Peyer's patch (tissue), 4 donors: ENCODE data around the gene CELSR2. TPM values are rescaled to one million over a fixed set of nuclear protein-coding genes. Genes with fewer than 3 reads are reported as not detected.
A peak's percentile ranks its signal among the peaks of the same experiment; 100 is the strongest.

ENCODE experiments used
- DNase-seq, 3 donors: peaks; one replicate each; pipeline ENCODE4 v3.0.0-alpha.2; 2017 to 2019
- H3K27ac ChIP-seq, 4 donors: fragments of 200-600 bp; sonication (generic); one replicate each; pipeline ENCODE4 v1.5.1; 2016 to 2019
- H3K27me3 ChIP-seq, 2 donors: fragments of 200-600 bp; sonication (generic); one replicate each; pipeline ENCODE4 v1.5.1; 2019
- H3K36me3 ChIP-seq, 3 donors: fragments of 200-600 bp; sonication (generic); one replicate each; pipeline ENCODE4 v1.5.1; 2016 to 2019
- H3K4me1 ChIP-seq, 4 donors: fragments of 200-600 bp; sonication (generic); one replicate each; pipeline ENCODE4 v1.5.1; 2016 to 2019
- H3K4me3 ChIP-seq, 4 donors: fragments of 200-600 bp; sonication (generic); 1 replicate in 3 of 4; 2 replicates in 1 of 4; pipeline ENCODE4 v1.5.1; 2016 to 2019; ENCODE audit warnings: mild to moderate bottlenecking in 1 of 4
- H3K9me3 ChIP-seq, 4 donors: fragments of 200-600 bp; sonication (generic); one replicate each; pipeline ENCODE4 v1.5.1; 2016 to 2019; ENCODE audit warnings: mild to moderate bottlenecking in 1 of 4
- CTCF ChIP-seq, 6 experiments: fragments of 450-650 bp in 4 of 6; fragments of 200-600 bp in 2 of 6; sonication (generic) in 1 of 6; IDR thresholded peaks; one replicate each; pipeline ENCODE4 v1.5.1; 2017 to 2019; ENCODE audit warnings: antibody characterized with exemption in 6 of 6, mild to moderate bottlenecking in 3 of 6, moderate library complexity in 1 of 6
- POLR2A ChIP-seq, 2 donors: fragments of 450-650 bp; IDR thresholded peaks; one replicate each; pipeline ENCODE4 v1.5.1; 2017; ENCODE audit warnings: antibody characterized with exemption in 2 of 2, mild to moderate bottlenecking in 2 of 2, moderate library complexity in 2 of 2
- total RNA-seq, 4 donors: library from RNA; depleted of rRNA; stranded (reverse); fragments of >200 nt; gene quantifications; one replicate each; pipeline ENCODE4 v1.1.0, GENCODE V29; 2016

The CELSR2 gene
- total RNA-seq, 4 donors from 2014 or later: 2.6 to 6.4 (median 4.6) TPM

GRCh38 chr1:109243860-109244552 lies 5.3 kb upstream of the CELSR2 start:
- TF ChIP-seq CTCF (IDR thresholded peaks at IDR 0.05) (no peak), POLR2A (IDR thresholded peaks at IDR 0.05) (no peak)
- Histone ChIP-seq H3K9me3 (no peaks in the 10 kb centered on the region), H3K4me3 (no peak overlapping the region), H3K4me1 (peaks cover 0 to 15% (median 0%) of the 10 kb centered on the region in 4 donors), H3K27ac (no peak overlapping the region), H3K36me3 (peaks cover 0 to 4% (median 0%) of the 10 kb centered on the region in 3 donors), H3K27me3 (no peaks in the 10 kb centered on the region)
- peak in 1 of 3 donors; percentile 7 for DNase-seq

- Histone ChIP-seq H3K4me1 (peaks cover 0 to 20% (median 8%) of the 10 kb centered on the region in 4 donors), H3K9me3 (no peaks in the 10 kb centered on the region), H3K4me3 (no peak overlapping the region), H3K36me3 (no peaks in the 10 kb centered on the region), H3K27me3 (no peaks in the 10 kb centered on the region), H3K27ac (no peak overlapping the region)
- DNase-seq: peak in 1 of 3 donors; percentile 39
- no peak for TF ChIP-seq CTCF (IDR thresholded peaks at IDR 0.05)
Observed at GRCh38 chr1:109246141-109246551, 3.2 kb upstream of the CELSR2 start.

- Histone ChIP-seq H3K36me3 (no peaks in the 10 kb centered on the region), H3K27ac (no peak overlapping the region), H3K27me3 (no peaks in the 10 kb centered on the region), H3K9me3 (no peaks in the 10 kb centered on the region), H3K4me3 (no peak overlapping the region), H3K4me1 (peaks cover 0 to 16% (median 8%) of the 10 kb centered on the region in 4 donors)
- TF ChIP-seq POLR2A (IDR thresholded peaks at IDR 0.05): no peak
- TF ChIP-seq CTCF (IDR thresholded peaks at IDR 0.05): no peak
- peak in 1 of 3 donors; percentile 15 for DNase-seq
Observed at GRCh38 chr1:109247401-109248365, 1.7 kb upstream of the CELSR2 start.

GRCh38 chr1:109248444-109248796 lies 919 bp upstream of the CELSR2 start:
- peak in 1 of 3 donors; percentile 34 for DNase-seq
- Histone ChIP-seq H3K4me3 (no peak overlapping the region), H3K9me3 (no peaks in the 10 kb centered on the region), H3K4me1 (peaks cover 0 to 16% (median 8%) of the 10 kb centered on the region in 4 donors), H3K27me3 (no peaks in the 10 kb centered on the region), H3K36me3 (no peaks in the 10 kb centered on the region), H3K27ac (no peak overlapping the region)
- TF ChIP-seq POLR2A (IDR thresholded peaks at IDR 0.05) (no peak), CTCF (IDR thresholded peaks at IDR 0.05) (no peak)

GRCh38 chr1:109249654-109250401 lies 489 bp downstream of the CELSR2 start:
- H3K4me3 ChIP-seq: peak overlapping the region; percentile 44 to 82 (median 74)
- peak overlapping the region in 1 of 4 donors; percentile 31 for H3K27ac ChIP-seq
- no peak for TF ChIP-seq CTCF (IDR thresholded peaks at IDR 0.05)
- TF ChIP-seq POLR2A (IDR thresholded peaks at IDR 0.05): no peak
- H3K9me3 ChIP-seq: no peaks in the 10 kb centered on the region
- no peaks in the 10 kb centered on the region for H3K36me3 ChIP-seq
- H3K27me3 ChIP-seq: no peaks in the 10 kb centered on the region
- peaks cover 0 to 29% (median 8%) of the 10 kb centered on the region in 4 donors for H3K4me1 ChIP-seq
- DNase-seq: no peak
